ENCODE measurements around the gene PRKAG2. TPM values are rescaled to one million over a fixed set of nuclear protein-coding genes. Genes with fewer than 3 reads are reported as not detected.

The PRKAG2 gene
- total RNA-seq, 1 donor from 2014 or later = 20.6 TPM

DNA sequence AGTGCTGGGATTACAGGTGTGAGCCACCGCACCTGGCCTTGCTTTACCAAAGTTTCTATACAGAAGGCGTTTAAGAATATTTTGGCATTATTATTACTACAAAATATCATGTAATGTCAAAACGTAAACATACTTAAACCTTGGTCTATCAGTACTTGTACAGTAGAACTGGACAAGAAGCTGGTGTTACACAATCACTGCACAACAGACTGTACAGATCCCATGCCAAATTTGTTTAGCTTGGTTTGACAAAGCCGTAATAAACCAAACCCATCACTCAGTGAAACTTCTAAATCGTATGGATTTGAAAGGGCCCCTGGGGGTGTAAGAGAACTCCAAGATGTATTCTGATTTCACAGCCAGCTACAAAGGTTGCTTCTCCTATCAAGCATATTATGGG, 305.4 kb downstream of the PRKAG2 start:
- Mint-ChIP-seq H3K36me3 (ENCODE audit: insufficient read depth) (peaks cover 6% of the 10 kb centered on the region), H3K4me3 (ENCODE audit: low read depth) (no peak overlapping the region), H3K9me3 (ENCODE audit: low read depth) (no peaks in the 10 kb centered on the region), H3K27ac (no peak overlapping the region), H3K27me3 (no peaks in the 10 kb centered on the region), H3K4me1 (ENCODE audit: low read depth) (peaks cover 2% of the 10 kb centered on the region)
- no peak for DNase-seq (ENCODE audit: low spot score, unreplicated experiment)
- TF ChIP-seq CTCF (IDR thresholded peaks at IDR 0.05; ENCODE audit: unreplicated experiment) = no peak

DNA sequence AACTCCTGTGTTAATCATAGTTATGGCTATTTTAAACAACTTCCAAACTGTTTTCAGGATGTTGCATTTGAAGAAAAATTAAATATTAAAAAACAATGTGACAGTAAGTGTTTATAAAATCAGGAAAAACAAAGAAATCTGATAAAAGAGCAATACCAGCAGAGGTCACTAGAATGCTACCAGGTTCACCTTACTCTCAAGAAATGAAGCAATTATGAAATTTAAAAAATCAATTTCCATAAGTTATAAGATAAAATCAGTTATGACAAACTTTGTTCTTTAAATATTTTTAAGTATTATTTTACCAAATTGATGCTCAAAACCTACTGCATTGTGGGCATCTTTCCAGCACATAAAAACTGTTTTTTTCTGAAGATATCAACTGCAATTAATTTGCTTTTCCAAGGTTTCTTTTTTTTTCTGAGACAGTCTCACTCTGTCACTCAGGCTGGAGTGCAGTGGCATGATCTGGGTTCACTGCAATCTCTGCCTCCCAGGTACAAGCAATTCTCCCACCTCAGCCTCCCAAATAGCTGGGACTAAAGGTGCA, 306.5 kb downstream of the PRKAG2 start:
- Mint-ChIP-seq H3K9me3 (ENCODE audit: low read depth) (no peaks in the 10 kb centered on the region), H3K27ac (no peak overlapping the region), H3K27me3 (no peaks in the 10 kb centered on the region), H3K36me3 (ENCODE audit: insufficient read depth) (peaks cover 7% of the 10 kb centered on the region), H3K4me3 (ENCODE audit: low read depth) (no peak overlapping the region), H3K4me1 (ENCODE audit: low read depth) (peaks cover 2% of the 10 kb centered on the region)
- DNase-seq (ENCODE audit: low spot score, unreplicated experiment) = no peak
- TF ChIP-seq CTCF (IDR thresholded peaks at IDR 0.05; ENCODE audit: unreplicated experiment) = peak; percentile 36

DNA sequence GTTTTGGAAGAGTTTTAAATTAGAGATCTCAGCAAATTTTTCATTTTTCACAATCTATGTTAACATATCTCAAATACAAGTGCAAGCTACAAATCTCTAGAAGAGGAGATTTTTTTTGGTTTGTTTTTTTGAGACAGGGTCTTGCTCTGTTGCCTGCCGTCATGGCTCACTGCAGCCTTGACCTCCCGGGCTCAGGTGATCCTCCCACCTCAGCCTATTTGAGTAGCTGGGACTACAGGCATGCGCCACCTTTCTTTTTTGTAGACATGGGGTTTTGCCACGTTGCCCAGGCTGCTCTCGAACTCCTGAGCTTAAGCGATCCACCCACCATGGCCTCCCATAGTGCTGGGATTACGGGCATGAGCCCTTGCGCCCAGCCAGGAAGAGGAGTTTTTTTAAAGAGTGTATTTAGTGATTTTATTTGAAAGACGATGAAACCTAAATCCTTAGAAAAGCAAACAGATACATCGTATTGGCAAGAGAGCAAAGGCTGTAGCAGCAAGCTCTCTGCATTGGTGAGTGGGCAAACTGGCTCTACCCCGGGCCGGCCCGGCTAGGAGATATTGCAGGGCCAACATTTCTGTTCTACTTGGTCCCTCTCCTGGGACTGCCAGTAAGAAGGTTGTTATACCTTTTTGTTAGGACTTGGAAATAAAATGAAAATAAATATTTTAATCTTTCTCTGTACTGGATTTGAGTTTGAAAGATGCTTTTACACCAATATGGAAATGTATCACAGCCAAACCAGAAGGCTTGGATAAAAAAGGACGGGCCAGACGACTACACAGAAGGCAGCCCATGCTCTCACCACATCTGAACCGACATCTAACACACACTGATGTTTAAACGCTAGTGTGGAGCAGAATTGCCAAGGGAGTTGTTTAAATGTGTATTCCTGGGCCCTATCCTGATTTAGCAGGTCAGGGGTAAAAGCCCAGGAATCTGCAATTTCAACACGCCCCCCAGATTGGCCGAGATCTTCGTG, 307.7 kb downstream of the PRKAG2 start:
- Mint-ChIP-seq H3K4me3 (ENCODE audit: low read depth) (no peak overlapping the region), H3K4me1 (ENCODE audit: low read depth) (peaks cover 4% of the 10 kb centered on the region), H3K36me3 (ENCODE audit: insufficient read depth) (peaks cover 9% of the 10 kb centered on the region), H3K27me3 (no peaks in the 10 kb centered on the region), H3K27ac (no peak overlapping the region), H3K9me3 (ENCODE audit: low read depth) (no peaks in the 10 kb centered on the region)
- no peak for TF ChIP-seq CTCF (IDR thresholded peaks at IDR 0.05; ENCODE audit: unreplicated experiment)
- no peak for DNase-seq (ENCODE audit: low spot score, unreplicated experiment)

- H3K4me3 Mint-ChIP-seq (ENCODE audit: low read depth) = no peak overlapping the region
- no peak for DNase-seq (ENCODE audit: low spot score, unreplicated experiment)
- H3K9me3 Mint-ChIP-seq (ENCODE audit: low read depth) = no peaks in the 10 kb centered on the region
- H3K36me3 Mint-ChIP-seq (ENCODE audit: insufficient read depth) = peaks cover 15% of the 10 kb centered on the region
- no peaks in the 10 kb centered on the region for H3K27me3 Mint-ChIP-seq
- TF ChIP-seq CTCF (IDR thresholded peaks at IDR 0.05; ENCODE audit: unreplicated experiment) = no peak
- H3K4me1 Mint-ChIP-seq (ENCODE audit: low read depth) = peaks cover 3% of the 10 kb centered on the region
- H3K27ac Mint-ChIP-seq = no peak overlapping the region
Observed at GRCh38 chr7:151566897-151567320, 310.0 kb downstream of the PRKAG2 start.

- no peak for TF ChIP-seq CTCF (IDR thresholded peaks at IDR 0.05; ENCODE audit: unreplicated experiment)
- H3K36me3 Mint-ChIP-seq (ENCODE audit: insufficient read depth) = peaks cover 16% of the 10 kb centered on the region
- H3K4me3 Mint-ChIP-seq (ENCODE audit: low read depth) = no peak overlapping the region
- no peak for DNase-seq (ENCODE audit: low spot score, unreplicated experiment)
- no peaks in the 10 kb centered on the region for H3K27me3 Mint-ChIP-seq
- H3K4me1 Mint-ChIP-seq (ENCODE audit: low read depth) = peaks cover 3% of the 10 kb centered on the region
- H3K9me3 Mint-ChIP-seq (ENCODE audit: low read depth) = no peaks in the 10 kb centered on the region
- no peak overlapping the region for H3K27ac Mint-ChIP-seq
Observed at GRCh38 chr7:151565541-151565940, 311.4 kb downstream of the PRKAG2 start.
